Mesenchymal stem cell (in vitro differentiated cells and primary cell): ENCODE data around the gene TRIML2. TPM values are rescaled to one million over a fixed set of nuclear protein-coding genes. Genes with fewer than 3 reads are reported as not detected.

Experiments
- DNase-seq: peaks from one replicate; pipeline ENCODE4 v3.0.0-alpha.2; 2013
- H2AFZ ChIP-seq: one replicate; pipeline ENCODE4 v1.6.1; 2013; ENCODE audit warnings: low read depth, mild to moderate bottlenecking, control low read depth, inconsistent platforms, low read length, moderate library complexity
- H2AK5ac ChIP-seq: 2 replicates; pipeline ENCODE4 v1.6.1; 2013; ENCODE audit warnings: low read length, moderate library complexity, mild to moderate bottlenecking, inconsistent platforms; ENCODE audit not compliant: severe bottlenecking
- H2BK120ac ChIP-seq: one replicate; pipeline ENCODE4 v1.6.1; 2013; ENCODE audit warnings: low read depth, mild to moderate bottlenecking, inconsistent platforms, low read length, moderate library complexity
- H2BK12ac ChIP-seq, 2 experiments: one replicate each; pipeline ENCODE4 v1.6.1; 2013; ENCODE audit warnings: inconsistent platforms in 2 of 2, low read length in 2 of 2, mild to moderate bottlenecking in 2 of 2, moderate library complexity in 2 of 2, control low read depth in 1 of 2
- H2BK15ac ChIP-seq: one replicate; pipeline ENCODE4 v1.6.1; 2013; ENCODE audit warnings: mild to moderate bottlenecking, low read depth, inconsistent platforms; ENCODE audit not compliant: poor library complexity, severe bottlenecking
- H2BK5ac ChIP-seq: 2 replicates; pipeline ENCODE4 v1.6.1; 2013; ENCODE audit warnings: low read depth, mild to moderate bottlenecking, low read length, control low read depth, inconsistent platforms; ENCODE audit not compliant: poor library complexity, severe bottlenecking
- H3K14ac ChIP-seq, 2 experiments: one replicate each; pipeline ENCODE4 v1.6.1; 2013; ENCODE audit warnings: inconsistent platforms in 2 of 2, low read length in 2 of 2, control low read depth in 1 of 2, mild to moderate bottlenecking in 1 of 2, moderate library complexity in 1 of 2
- H3K18ac ChIP-seq, 2 experiments: one replicate each; pipeline ENCODE4 v1.6.1; 2013; ENCODE audit warnings: inconsistent platforms in 2 of 2, low read length in 2 of 2, control low read depth in 1 of 2, low read depth in 1 of 2, mild to moderate bottlenecking in 1 of 2
- H3K23ac ChIP-seq, 2 experiments: one replicate each; pipeline ENCODE4 v1.6.1; 2013; ENCODE audit warnings: inconsistent platforms in 2 of 2, low read length in 2 of 2, mild to moderate bottlenecking in 2 of 2, moderate library complexity in 2 of 2, control low read depth in 1 of 2
- H3K27ac ChIP-seq: 2 replicates; pipeline ENCODE4 v1.5.1; 2013; ENCODE audit warnings: mild to moderate bottlenecking, moderate library complexity, low read length, control low read depth, inconsistent platforms; ENCODE audit not compliant: poor library complexity, severe bottlenecking
- H3K27me3 ChIP-seq, 2 experiments: 2 replicates each; pipeline versions ENCODE4 v1.6.1 to v1.7.0; 2013; ENCODE audit warnings: low read length in 2 of 2, mild to moderate bottlenecking in 2 of 2, moderate library complexity in 2 of 2, control low read depth in 1 of 2, inconsistent platforms in 1 of 2; ENCODE audit not compliant: control insufficient read depth in 1 of 2, insufficient read depth in 1 of 2
- H3K36me3 ChIP-seq, 2 experiments: 2 replicates each; pipeline versions ENCODE4 v1.6.1 to v1.7.0; 2013; ENCODE audit warnings: low read length in 2 of 2, control low read depth in 1 of 2, inconsistent platforms in 1 of 2, low read depth in 1 of 2, mild to moderate bottlenecking in 1 of 2; ENCODE audit not compliant: insufficient read depth in 2 of 2, control insufficient read depth in 1 of 2
- H3K4ac ChIP-seq, 2 experiments: one replicate each; pipeline ENCODE4 v1.6.1; 2013; ENCODE audit warnings: inconsistent platforms in 2 of 2, low read length in 2 of 2, mild to moderate bottlenecking in 2 of 2, moderate library complexity in 2 of 2, control low read depth in 1 of 2, low read depth in 1 of 2
- H3K4me1 ChIP-seq: 2 replicates; pipeline ENCODE4 v1.6.1; 2013; ENCODE audit warnings: low read depth, low read length, control low read depth; ENCODE audit not compliant: control insufficient read depth, insufficient read depth
- H3K4me2 ChIP-seq: 2 replicates; pipeline ENCODE4 v1.6.1; 2013; ENCODE audit warnings: low read length, mild to moderate bottlenecking, inconsistent platforms; ENCODE audit not compliant: poor library complexity, severe bottlenecking
- H3K4me3 ChIP-seq, 2 experiments: 2 replicates each; pipeline versions ENCODE4 v1.5.1 to v1.7.0; 2013; ENCODE audit warnings: low read length in 2 of 2, mild to moderate bottlenecking in 2 of 2, control low read depth in 1 of 2, low read depth in 1 of 2; ENCODE audit not compliant: insufficient read depth in 1 of 2
- H3K79me1 ChIP-seq: replicated peaks from 2 replicates; pipeline ENCODE4 v1.6.1; 2013; ENCODE audit warnings: mild to moderate bottlenecking, control low read depth, low read length, inconsistent platforms; ENCODE audit not compliant: poor library complexity, severe bottlenecking
- H3K9ac ChIP-seq: 2 replicates; pipeline ENCODE4 v1.7.0; 2013; ENCODE audit warnings: mild to moderate bottlenecking, low read length, moderate library complexity
- H3K9me3 ChIP-seq: 2 replicates; pipeline ENCODE4 v1.7.0; 2013; ENCODE audit warnings: mild to moderate bottlenecking, low read length; ENCODE audit not compliant: control insufficient read depth
- H4K8ac ChIP-seq: one replicate; pipeline ENCODE4 v1.6.1; 2013; ENCODE audit warnings: inconsistent platforms, mild to moderate bottlenecking, low read length, moderate library complexity
- H4K91ac ChIP-seq: one replicate; pipeline ENCODE4 v1.6.1; 2013; ENCODE audit warnings: mild to moderate bottlenecking, low read length, inconsistent platforms
- WGBS: methylation state at CpG from one replicate; pipeline ENCODE4 v1.1.7; 2013; ENCODE audit warnings: mixed read lengths; 5-methylcytosine and 5-hydroxymethylcytosine counted together
- small RNA-seq: library from polyadenylated mRNA; stranded (forward); fragments of <200 nt; extraction: miRNeasy Mini kit (QIAGEN cat#:217004); gene quantifications from one replicate; pipeline ENCODE3, GENCODE V24; 2013; ENCODE audit warnings: low read depth

The TRIML2 gene

GRCh38 chr4:188042191-188042590 is 67.2 kb downstream of the TRIML2 start:
- no peak overlapping the region for H2BK120ac ChIP-seq
- 63% methylated on average over 15 of the region's 15 CpGs for WGBS
- H3K27ac ChIP-seq = no peak overlapping the region
- no peaks in the 10 kb centered on the region for H3K27me3 ChIP-seq
- no peak overlapping the region for H2AK5ac ChIP-seq
- peak overlapping the region; percentile 36 for H2AFZ ChIP-seq
- H2BK12ac ChIP-seq = no peak overlapping the region
- H2BK15ac ChIP-seq = no peak overlapping the region
- H4K91ac ChIP-seq = no peak overlapping the region
- H4K8ac ChIP-seq = no peak overlapping the region
- H3K4ac ChIP-seq = no peak overlapping the region
- H3K9ac ChIP-seq = no peak overlapping the region
- no peak overlapping the region for H3K4me2 ChIP-seq
- no peak overlapping the region for H2BK5ac ChIP-seq
- no peaks in the 10 kb centered on the region for H3K36me3 ChIP-seq
- no peak overlapping the region for H3K23ac ChIP-seq
- no peaks in the 10 kb centered on the region for H3K79me1 ChIP-seq
- no peaks in the 10 kb centered on the region for H3K4me1 ChIP-seq
- DNase-seq = no peak
- H3K14ac ChIP-seq = no peak overlapping the region
- no peak overlapping the region for H3K4me3 ChIP-seq
- no peak overlapping the region for H3K18ac ChIP-seq
- no peaks in the 10 kb centered on the region for H3K9me3 ChIP-seq

DNA sequence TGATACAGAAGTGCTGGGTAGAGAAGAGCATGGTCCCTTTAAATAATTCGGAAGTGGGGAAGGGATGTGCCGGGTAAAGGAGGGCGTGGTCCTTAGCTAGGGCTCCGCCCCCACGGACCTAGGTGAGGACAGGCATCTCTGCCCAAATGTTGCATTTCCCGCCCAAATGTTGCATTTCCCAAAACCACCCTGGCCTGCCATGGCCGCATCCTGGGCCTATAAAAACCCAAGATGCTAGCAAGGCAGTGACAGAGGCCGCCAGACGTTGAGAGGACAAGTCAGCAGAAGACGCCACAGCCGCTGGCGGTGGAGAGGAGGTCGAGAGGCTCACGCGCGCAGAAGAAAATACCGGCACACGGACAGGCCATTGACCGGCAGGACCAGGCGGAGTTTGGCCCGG is 67.7 kb downstream of the TRIML2 start:
- Histone ChIP-seq H4K91ac (peak overlapping the region; percentile 61), H3K23ac (no peak overlapping the region), H4K8ac (no peak overlapping the region), H3K18ac (no peak overlapping the region), H3K36me3 (no peaks in the 10 kb centered on the region), H2BK120ac (no peak overlapping the region), H3K79me1 (no peaks in the 10 kb centered on the region), H2AK5ac (no peak overlapping the region), H2BK15ac (no peak overlapping the region), H3K4me3 (no peak overlapping the region), H2BK12ac (no peak overlapping the region), H3K9me3 (no peaks in the 10 kb centered on the region), H3K27me3 (no peaks in the 10 kb centered on the region), H2BK5ac (no peak overlapping the region), H2AFZ (peak overlapping the region; percentile 36), H3K14ac (no peak overlapping the region), H3K4me2 (no peak overlapping the region), H3K27ac (no peak overlapping the region), H3K9ac (no peak overlapping the region), H3K4ac (no peak overlapping the region), H3K4me1 (no peaks in the 10 kb centered on the region)
- 61% methylated on average over 21 of the region's 21 CpGs for WGBS
- DNase-seq = no peak

Small RNA genes within 50 kb of the gene (small RNA-seq; reads per million reads assigned to genes)
- not detected for gene RNU6-173P
